ENCODE results near the gene ENTPD7.
"Not testable (repeated sequence)": the region's sequence is repeated elsewhere in the genome, so short reads cannot be mapped to it uniquely, and the experiment has no call there.

ENTPD7 gene

DNA sequence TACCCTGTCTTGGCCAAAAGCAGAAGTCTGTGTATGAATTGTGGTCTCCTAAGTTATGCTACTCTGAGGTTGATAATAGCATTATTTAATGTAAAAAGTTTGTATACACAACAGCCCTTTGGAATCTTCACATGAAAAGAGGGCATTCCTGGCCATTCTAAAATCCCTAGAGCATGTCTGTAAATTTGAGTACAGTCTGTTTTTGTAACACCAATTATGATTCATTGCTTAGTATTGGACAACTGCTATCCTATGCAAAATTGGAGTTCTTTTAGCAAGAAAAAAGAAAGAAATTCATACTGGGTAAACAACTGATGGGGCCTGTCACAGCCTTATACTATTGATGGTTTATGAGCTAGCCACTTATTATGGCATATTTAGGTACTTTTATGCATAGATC is 82.9 kb downstream of the ENTPD7 start:
- H3K4me3 ChIP-seq (ENCODE audit: low read depth, low read length) = no peak overlapping the region

DNA sequence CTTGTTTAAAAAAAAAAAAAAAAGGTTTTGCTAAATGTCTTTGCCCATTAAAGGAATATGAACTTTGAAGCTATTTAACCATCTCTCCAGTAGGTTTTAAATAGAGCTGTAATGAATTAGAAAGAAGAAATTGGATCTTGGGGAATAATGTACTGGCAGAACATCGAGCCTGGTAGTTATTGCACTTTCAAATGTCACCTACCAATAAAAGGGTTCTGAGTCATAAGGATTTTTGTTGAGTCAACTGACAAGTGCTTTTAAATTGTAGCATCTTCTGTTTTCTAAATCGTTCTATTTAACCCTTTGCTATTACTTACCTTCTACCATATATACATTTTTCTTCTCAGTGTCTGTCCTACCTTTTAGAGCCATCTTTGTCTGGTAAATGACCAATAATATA is 83.4 kb downstream of the ENTPD7 start:
- no peak overlapping the region for H3K4me3 ChIP-seq (ENCODE audit: low read depth, low read length)

DNA sequence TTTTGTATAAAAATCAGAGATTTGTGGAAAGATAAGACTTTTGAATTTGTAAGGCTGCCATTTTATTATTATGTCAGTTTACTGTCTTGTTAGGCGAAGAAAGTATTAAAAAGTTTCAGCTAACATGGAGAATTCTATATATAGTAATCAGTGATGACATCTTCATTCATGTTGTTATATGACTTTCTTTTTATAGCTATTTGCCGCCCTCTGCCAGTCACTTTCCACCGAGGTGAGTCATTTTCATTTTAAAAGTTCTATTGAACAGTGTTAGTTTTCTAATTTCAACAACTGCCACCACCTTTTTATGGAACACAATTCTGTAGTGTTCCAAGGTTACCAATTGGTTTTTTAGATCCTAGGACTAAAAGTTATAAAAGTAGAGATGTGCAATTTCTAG is 84.5 kb downstream of the ENTPD7 start:
- no peak overlapping the region for H3K4me3 ChIP-seq (ENCODE audit: low read depth, low read length)

DNA sequence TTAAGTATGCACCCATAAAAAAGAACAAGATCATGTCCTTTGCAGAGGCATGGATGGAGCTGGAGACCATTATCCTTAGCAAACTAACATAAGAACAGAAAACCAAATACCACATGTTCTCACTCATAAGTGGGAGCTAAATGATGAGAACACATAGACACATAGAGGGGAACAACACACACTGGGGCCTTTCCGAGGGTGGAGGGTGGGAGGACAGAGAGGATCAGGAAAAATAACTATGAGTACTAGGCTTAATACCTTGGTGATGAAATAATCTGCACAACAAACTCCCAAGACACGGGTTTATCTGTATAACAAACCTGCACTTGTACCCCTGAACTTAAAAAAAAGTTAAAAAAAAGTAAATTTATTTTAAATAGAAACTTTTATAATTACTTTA is 86.9 kb downstream of the ENTPD7 start:
- not testable (repeated sequence) for H3K4me3 ChIP-seq (ENCODE audit: low read depth, low read length)

DNA sequence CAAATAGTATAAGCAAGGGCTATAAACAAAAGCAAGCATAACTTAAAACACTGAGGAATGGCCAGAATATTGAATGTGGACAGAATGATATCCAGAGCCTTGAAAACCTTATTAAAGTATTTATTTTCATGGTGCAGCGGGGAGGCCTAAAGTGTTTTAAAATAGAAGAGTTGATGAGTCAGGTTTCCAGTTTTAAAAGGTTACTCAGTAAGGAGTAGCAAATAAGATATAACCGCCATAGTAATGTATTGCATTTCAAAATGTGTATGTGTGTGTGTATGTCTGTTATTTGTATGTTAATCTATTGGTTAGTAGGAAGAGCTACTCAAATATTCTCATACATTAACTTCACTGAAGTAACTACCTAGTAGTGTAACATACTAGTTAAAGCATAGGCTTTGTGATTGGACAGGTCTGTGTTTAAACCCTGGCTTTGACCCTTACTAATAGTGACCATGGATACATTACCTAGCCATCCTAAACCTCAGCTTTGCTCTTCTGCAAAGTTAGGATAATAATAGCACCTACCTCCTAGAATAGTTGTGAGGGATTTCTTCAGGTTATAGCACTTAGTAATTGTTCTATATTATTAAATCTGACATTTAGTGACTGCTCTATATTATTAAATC is 89.6 kb downstream of the ENTPD7 start:
- no peak overlapping the region for H3K4me3 ChIP-seq (ENCODE audit: low read depth, low read length)

DNA sequence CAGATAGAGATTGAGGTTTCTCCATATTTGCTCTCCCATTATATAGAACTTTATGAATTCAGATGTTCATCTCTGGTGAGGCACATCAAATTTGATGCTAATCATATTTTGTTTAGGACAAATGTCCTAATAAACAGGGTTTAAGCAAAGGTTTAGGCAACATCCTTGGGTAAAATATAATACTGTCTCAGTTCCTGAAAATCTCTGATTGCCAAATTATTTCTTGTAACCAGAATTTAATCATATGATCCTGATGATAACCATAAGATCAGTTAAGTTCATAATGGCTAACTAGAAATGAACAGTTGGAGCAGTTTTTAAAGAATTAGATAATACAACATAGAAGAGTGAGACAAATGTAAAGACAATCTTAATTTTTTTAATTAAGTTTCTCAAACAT is 91.3 kb downstream of the ENTPD7 start:
- H3K4me3 ChIP-seq (ENCODE audit: low read depth, low read length) = no peak overlapping the region

DNA sequence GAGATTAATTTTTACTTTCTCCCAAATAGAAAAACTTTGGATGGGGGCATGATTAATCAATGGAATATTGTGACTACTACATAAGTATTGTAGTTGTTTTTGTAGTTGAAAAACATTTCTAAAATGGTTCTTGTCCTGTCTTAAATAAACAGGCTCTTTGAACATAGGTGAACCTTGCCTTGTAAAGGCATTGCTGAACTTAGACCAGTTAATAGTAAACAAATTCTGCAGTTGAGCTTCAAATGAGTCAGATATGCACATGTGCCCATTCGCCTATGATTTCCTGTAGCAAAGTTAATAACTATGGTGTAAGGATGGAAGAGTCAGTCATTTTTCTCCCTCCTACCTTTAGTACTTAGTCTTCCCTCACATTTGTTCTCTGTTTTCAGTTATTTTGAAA is 95.4 kb downstream of the ENTPD7 start:
- no peak overlapping the region for H3K4me3 ChIP-seq (ENCODE audit: low read depth, low read length)

Data from iPS-11a (cell line).